Measurements from ENCODE around the gene LRP1-AS.
A peak's percentile ranks its signal among the peaks of the same experiment; 100 is the strongest.
"Not testable (repeated sequence)": the region's sequence is repeated elsewhere in the genome, so short reads cannot be mapped to it uniquely, and the experiment has no call there.

Gene LRP1-AS

GRCh38 chr12:57139796-57140649 is 7.4 kb downstream of the LRP1-AS start:
- DNase-seq (ENCODE audit: low read depth): peak; percentile 58

DNA sequence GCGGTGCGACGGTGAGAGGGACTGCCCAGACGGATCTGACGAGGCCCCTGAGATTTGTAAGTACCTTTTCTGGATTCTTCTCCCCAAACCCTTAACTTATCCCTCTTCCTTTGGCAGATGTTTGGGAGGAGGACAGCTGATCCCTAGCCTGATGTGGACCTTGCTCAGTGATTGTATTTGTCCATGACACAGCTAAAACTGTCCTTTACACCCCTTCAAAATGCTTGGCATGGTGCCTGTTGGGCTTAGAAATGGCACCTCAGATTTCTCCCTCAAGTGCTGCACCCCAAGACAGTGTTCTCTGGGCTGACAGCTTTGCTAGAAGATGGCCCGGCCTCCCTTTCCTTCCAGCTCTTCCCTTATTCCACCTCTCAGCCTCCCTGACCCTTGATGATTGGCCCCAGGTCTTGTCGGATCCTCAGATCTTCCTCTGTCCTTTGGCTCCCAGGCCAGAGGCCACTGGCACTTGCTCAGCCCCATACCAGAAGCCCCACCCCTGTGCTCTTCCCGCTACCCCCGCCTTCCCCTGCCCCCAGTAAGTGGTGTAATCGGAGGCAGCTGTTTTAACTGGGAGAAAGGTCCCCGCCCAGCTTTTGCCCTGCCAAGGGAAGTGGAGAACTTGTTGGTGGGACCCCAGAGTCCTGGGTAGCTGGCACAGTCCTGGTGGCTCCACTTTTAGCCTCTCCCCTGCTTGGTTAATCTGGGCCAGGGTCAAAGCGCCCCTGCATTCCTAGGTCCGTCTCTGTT is 8.7 kb downstream of the LRP1-AS start:
- no peak for DNase-seq (ENCODE audit: low read depth)

DNA sequence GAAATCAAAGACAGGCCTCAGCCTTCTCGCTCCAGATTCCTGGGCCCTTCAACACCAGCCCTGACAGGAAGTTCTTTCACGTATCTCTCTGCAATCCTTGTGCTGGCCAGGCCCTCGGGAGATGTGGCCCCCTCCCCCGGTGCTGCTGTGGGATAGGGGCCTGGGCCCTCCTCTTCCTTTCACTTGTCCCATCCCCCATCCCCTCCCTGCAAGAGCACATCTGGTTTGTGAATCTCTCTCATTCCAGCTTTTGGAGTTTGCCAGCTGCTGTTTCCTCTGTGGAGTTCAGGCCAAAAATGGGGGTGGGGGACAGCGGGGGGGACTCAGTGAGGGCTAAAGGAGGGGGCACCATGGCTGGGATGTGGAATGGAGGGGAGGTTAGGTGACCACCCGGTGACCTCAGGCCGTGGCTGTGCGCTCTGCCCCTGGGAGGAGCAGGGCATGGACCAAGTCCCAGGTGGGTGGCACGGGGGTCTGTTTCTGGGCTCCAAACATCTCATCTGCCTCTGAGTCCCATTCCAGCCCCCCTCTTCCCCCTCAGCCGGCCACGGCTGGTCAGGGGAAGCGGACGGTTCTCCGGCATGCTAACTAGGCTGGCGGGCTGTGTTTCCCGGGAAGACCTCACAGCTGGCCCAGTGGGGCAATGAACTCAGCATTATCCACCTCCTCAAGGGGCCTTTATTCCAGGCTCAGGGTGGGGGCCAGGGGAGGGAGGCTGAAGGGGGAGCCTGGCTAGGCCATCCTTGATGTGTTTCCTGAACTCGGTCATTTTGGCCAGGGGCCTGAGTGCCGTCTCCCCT is 11.7 kb downstream of the LRP1-AS start:
- DNase-seq (ENCODE audit: low read depth): no peak

GRCh38 chr12:57134949-57135348 is 12.5 kb downstream of the LRP1-AS start:
- no peak for DNase-seq (ENCODE audit: low read depth)

DNA sequence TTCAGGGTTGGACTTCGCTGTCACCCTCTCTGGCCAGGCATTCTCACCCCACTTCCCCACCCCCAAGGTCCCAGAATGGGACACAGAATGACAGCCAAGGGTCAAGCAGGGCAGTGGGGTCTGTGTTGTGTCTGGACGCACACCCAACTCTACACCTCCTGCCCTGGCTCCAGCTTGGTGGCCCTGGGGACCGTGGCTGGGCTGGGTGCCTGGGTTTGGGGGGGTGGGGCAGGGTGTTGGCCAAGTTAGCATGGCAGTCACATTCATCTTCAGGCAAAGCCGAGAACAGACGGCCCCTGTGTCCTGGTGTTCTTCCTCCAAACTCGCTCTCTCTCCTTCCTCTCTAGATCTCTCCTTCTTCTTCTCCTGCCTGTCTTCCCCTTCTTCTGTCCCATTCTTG is 13.5 kb downstream of the LRP1-AS start:
- no peak for DNase-seq (ENCODE audit: low read depth)

- peak; percentile 57 for DNase-seq (ENCODE audit: low read depth)
Measured at GRCh38 chr12:57133013-57133569, 14.3 kb downstream of the LRP1-AS start.

GRCh38 chr12:57131896-57132744 is 15.3 kb downstream of the LRP1-AS start:
- no peak for DNase-seq (ENCODE audit: low read depth)

- no peak for DNase-seq (ENCODE audit: low read depth)
Measured at GRCh38 chr12:57130941-57131340, 16.5 kb downstream of the LRP1-AS start.

DNA sequence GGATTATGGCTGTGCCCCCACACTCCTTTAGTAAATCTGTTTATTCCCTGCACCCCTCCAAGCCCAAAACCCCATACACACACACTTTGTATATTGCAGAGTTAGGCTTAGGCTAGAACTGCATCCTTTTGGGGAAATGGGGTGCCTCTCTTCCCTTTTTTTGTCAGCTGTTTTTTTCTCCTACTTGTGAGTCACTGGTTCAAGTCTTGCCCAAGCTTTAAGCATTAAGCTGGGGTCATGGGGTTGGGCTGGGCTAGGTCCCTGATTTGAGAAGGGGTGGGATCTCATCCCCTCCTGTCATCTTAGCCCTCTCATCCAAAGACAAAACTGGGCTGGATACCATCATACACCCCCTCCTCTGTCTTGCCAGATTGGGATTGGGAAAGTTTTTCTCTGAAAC is 17.5 kb downstream of the LRP1-AS start:
- DNase-seq (ENCODE audit: low read depth): peak; percentile 57

DNA sequence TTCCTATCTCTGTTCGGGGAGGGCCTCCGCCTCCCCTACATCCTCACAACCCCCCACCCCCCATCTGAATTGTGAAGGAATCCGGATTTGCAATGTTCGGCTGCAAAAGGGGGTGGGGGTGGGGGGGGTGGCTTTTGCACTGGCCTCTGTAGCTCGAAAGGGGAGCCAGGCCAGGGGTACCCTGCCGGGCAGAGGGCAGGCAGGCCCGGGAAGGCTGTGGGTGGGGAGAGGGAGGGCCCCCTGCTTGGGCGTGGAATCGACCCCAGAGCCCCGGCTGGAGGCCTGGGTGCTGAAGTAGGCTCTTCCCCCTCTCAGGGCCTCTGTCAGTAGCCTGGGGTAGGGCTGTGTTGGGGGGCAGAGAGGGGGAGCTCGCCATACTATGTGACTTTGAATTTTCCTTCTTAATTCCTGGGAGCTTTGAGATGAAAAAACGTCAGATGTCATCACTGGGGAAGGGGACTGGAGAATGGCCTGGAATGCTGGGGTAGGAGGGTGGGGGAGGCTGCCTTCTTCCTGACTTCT is 18.0 kb downstream of the LRP1-AS start:
- DNase-seq (ENCODE audit: low read depth): no peak

DNA sequence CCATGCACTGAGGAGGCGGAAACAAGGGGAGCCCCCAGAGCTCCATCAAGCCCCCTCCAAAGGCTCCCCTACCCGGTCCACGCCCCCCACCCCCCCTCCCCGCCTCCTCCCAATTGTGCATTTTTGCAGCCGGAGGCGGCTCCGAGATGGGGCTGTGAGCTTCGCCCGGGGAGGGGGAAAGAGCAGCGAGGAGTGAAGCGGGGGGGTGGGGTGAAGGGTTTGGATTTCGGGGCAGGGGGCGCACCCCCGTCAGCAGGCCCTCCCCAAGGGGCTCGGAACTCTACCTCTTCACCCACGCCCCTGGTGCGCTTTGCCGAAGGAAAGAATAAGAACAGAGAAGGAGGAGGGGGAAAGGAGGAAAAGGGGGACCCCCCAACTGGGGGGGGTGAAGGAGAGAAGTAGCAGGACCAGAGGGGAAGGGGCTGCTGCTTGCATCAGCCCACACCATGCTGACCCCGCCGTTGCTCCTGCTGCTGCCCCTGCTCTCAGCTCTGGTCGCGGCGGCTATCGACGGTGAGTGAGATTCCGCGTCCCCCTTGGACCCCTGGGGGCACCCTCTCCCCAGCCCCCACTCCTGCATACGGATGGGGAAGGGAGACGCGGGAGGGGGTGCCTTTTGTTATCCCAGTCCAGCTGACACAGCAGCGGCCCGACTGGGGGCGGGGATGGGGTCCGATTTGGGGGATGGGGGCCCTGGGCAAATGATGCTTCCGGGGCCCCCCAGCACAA is 18.7 kb downstream of the LRP1-AS start:
- DNase-seq (ENCODE audit: low read depth): no peak

GRCh38 chr12:57127726-57128518 is 19.5 kb downstream of the LRP1-AS start, which contains the start of gene LRP1:
Gene LRP1, plus strand, starts transcription at chr12:57128483. Its CDS starts 482 bp downstream, at chr12:57128965.
- peak; percentile 68 for DNase-seq (ENCODE audit: low read depth)

DNA sequence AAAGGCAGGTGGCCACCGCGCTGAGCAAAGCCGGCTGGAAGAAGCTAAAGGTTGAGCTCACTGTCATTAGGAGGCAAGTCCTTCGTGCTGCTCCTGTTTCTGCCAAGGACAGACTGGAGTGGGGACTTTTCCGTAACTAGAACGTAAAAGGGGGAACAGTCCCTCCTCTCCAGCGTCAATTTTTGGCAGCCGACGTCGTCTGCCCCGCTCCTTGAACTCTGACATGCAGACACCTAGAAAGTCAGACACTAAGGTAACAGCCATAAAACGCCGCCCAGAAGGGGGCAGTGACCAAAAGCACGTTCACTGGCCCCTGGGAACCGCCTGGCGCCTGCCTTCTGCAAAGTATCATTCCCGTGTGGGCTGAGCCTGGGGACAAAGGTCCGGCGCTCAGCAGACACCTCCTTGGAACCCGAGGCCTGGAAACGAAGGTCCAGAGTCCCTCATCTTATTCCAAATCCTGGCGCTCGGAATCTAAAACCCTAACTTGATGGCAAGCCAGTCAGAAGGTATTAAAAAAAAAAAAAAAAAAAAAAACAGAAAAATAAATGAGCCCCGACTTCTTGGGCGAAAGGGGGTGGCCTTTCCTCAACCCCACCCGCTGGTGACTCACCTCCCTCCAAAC is 20.2 kb downstream of the LRP1-AS start:
- DNase-seq (ENCODE audit: low read depth): no peak

GRCh38 chr12:57126561-57126960 is 20.9 kb downstream of the LRP1-AS start:
- DNase-seq (ENCODE audit: low read depth): no peak

DNA sequence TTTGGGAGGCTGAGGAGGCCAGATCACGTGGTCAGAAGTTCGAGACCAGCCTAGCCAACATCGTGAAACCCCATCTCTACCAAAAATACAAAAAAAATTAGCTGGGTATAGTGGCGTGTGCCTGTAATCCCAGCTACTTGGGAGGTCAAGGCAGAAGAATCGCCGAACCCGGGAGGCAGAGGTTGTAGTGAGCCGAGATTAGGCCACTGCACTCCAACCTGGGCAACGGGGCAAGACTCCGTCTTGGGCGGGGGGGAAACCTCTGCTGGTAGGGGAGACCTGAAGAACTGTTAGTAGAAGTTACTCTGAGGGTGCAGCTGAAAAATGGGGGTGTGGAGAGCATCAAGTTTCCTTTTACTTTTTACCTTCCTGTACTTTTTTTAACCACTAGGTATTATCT is 21.4 kb downstream of the LRP1-AS start:
- DNase-seq (ENCODE audit: low read depth): no peak

DNA sequence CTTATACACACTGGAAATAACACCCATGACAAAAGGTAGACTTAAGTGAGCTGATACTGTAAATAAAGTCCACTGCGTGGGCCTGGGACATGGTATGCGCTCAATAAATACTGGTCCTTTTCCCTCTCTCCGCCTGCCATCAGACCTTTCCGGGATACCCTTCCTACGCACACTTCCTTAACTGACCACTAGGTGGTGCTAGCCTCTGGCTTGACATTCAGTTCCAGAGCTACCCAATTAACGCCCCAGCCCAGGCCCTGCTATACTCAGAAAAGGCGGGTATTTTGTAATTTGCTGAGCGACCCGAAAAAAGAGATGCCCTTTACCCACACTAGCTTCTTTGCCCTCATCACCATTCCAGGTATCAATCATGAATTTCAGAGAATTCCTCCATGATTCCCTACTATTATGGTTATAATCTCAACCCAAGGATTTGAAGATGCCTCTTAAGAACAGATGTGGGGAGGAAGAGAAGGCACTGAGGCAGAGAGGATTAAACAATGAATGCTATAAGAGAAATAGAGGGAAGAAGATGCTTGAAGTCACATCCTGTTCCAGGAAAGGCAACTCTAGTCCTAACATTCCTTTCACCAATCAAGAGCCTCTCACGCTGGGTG is 23.1 kb downstream of the LRP1-AS start:
- DNase-seq (ENCODE audit: low read depth): peak; percentile 53

- no peak for DNase-seq (ENCODE audit: low read depth)
Measured at GRCh38 chr12:57123813-57124212, 23.6 kb downstream of the LRP1-AS start.

DNA sequence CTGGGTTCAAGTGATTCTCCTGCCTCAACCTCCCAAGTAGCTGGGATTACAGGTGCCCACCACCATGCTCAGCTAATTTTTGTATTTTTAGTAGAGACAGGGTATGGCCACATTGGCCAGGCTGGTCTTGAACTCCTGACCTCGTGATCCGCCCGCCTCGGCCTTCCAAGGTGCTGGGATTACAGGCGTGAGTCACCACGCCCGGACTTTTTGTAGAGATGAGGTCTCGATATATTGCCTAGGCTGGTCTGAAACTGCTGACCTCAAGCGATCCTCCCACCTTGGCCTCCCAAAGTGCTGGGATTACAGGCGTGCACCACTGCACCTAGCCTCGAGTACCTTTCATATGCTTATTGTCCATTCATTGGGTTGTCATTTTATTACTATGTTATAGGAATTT is 26.7 kb downstream of the LRP1-AS start:
- DNase-seq (ENCODE audit: low read depth): not testable (repeated sequence)

Measured in amniotic epithelial cell (primary cell).